Stimulated activated CD4-positive, alpha-beta T cell treated with anti-CD3 and anti-CD28 coated beads, Interleukin-1b, Interleukin-23, amount 100 ng/mL, for 4 hours (primary cell): ENCODE measurements around the gene HMOX2.

ENCODE experiments used
- DNase-seq, 2 donors: peaks; one replicate each; pipeline ENCODE4 v3.0.0-alpha.2; 2020; ENCODE audit warnings: low read depth in 2 of 2

HMOX2 gene

DNA sequence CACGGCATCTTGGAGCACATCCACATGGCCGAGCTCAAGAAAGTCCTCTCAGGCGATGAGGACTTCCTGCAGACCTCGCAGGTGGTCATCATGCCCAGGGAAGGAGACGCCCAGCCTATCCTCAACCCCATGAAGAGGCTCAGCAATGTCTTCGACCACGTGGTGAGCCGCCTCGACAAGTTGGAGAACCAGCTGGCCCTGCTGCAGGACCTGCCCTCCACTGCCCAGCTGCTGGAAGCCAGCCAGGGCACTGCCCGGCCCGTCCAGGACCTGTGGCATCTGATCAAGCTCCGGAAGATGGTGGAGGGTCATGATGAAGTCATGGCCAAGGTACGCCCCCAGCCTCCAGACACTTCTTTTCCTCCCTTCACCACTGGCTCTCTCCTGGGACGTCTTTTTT is 80.4 kb downstream of the HMOX2 start:
- DNase-seq: no peak

DNA sequence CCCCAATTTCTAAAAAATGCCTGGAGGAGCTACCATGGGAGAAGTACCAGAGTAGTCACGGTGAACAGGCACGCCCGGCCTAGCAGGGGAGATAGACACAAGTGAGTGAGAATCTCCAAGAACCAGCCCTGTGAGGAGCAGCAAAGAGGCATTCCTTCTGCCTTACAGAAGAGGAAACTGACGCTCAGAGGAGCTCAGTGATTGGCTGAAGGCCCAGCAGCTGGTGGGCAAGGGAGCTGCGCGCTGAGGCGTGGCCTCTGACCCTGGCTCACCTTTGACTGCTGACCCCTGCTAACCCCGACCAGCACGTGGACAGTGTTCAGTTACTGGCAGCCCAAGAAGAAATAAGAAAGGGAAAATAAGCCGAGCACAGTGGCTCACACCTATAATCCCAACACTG is 81.8 kb downstream of the HMOX2 start:
- no peak for DNase-seq
